ENCODE results near the gene MLLT10.

DNA sequence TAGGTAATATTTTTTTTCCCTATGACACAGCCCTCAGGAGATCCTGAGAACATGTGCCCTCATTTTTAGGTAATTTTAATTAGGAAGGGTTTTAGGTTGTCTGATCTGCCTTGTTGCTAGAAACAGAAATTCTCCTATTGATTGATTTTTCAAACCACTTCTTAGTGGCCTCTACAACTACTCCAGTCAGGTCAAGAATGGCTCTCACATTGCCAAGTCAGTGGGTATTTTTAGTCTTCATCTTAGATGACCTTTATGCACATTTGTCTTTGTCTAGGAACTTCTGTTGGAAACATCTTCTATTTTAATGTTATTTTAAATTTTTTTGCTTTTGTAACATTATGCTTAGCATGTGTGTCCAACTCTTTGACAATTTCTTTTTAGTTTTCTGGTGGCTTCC, 162.3 kb downstream of the MLLT10 start:
- no peak for TF ChIP-seq CSDC2 (CRISPR knock-in tag; IDR thresholded peaks at IDR 0.05)
- TF ChIP-seq, protein P1, sequence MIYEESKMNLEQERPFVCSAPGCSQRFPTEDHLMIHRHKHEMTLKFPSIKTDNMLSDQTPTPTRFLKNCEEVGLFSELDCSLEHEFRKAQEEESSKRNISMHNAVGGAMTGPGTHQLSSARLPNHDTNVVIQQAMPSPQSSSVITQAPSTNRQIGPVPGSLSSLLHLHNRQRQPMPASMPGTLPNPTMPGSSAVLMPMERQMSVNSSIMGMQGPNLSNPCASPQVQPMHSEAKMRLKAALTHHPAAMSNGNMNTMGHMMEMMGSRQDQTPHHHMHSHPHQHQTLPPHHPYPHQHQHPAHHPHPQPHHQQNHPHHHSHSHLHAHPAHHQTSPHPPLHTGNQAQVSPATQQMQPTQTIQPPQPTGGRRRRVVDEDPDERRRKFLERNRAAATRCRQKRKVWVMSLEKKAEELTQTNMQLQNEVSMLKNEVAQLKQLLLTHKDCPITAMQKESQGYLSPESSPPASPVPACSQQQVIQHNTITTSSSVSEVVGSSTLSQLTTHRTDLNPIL (CRISPR knock-in tag; IDR thresholded peaks at IDR 0.05; ENCODE audit: low read depth): no peak
